ENCODE data around the gene CSNK1A1.

GRCh38 chr5:149594206-149594895 is 43.1 kb upstream of the CSNK1A1 start:
- TF ChIP-seq MAX (IDR thresholded peaks at IDR 0.05), result no peak
- TF ChIP-seq RAD21 (IDR thresholded peaks at IDR 0.05), result no peak
- no peak for TF ChIP-seq HNF4A (conservative IDR thresholded peaks at IDR 0.05)

All from liver (tissue), 2 donors.